ENCODE results near the gene PDHA1. TPM values are rescaled to one million over a fixed set of nuclear protein-coding genes. Genes with fewer than 3 reads are reported as not detected.

The PDHA1 gene
- total and polyA plus RNA-seq, 2 experiments from 2014 or later, result 77.3 to 257 TPM

- no peaks in the 10 kb centered on the region for H3K4me1 ChIP-seq (ENCODE audit: insufficient read depth)
- no peaks in the 10 kb centered on the region for H3F3A ChIP-seq (replicated peaks; ENCODE audit: low read depth)
- H3K36me3 ChIP-seq (ENCODE audit: insufficient read depth), result no peaks in the 10 kb centered on the region; the same call in 1 of the 2 replicates
- Mint-ChIP-seq H3K4me3 (no peak overlapping the region), H3K36me3 (ENCODE audit: low read depth) (peaks cover 40% of the 10 kb centered on the region), H3K27ac (no peak overlapping the region), H3K4me1 (no peaks in the 10 kb centered on the region), H3K9me3 (no peaks in the 10 kb centered on the region), H3K27me3 (ENCODE audit: insufficient read depth, low read depth, poor library complexity) (peaks cover 1% of the 10 kb centered on the region)
- H3K4me2 ChIP-seq, result no peak overlapping the region
- ATAC-seq, result no peak
- H3K79me2 ChIP-seq (replicated peaks; ENCODE audit: insufficient read depth), result no peaks in the 10 kb centered on the region
- no peak for TF ChIP-seq ZNF462 (CRISPR knock-in tag; IDR thresholded peaks at IDR 0.05)
- no peak for TF ChIP-seq POLR2AphosphoS5 (IDR thresholded peaks at IDR 0.05; ENCODE audit: low read depth)
- TF ChIP-seq ZNF331 (CRISPR knock-in tag; IDR thresholded peaks at IDR 0.05; ENCODE audit: low read depth), result no peak
- TF ChIP-seq EZH2 (IDR thresholded peaks at IDR 0.05; ENCODE audit: low read depth, unreplicated experiment), result no peak
- TF ChIP-seq STAT1 (IDR thresholded peaks at IDR 0.05; ENCODE audit: unreplicated experiment), result no peak
- TF ChIP-seq CTCF (conservative IDR thresholded peaks at IDR 0.05; ENCODE audit: low read depth in 2 of 2), result no peak
- TF ChIP-seq CREB1 (CRISPR knock-in tag; IDR thresholded peaks at IDR 0.05; ENCODE audit: low read depth), result no peak
- no peak for TF ChIP-seq NANOG (IDR thresholded peaks at IDR 0.05; ENCODE audit: borderline replicate concordance)
- H3K27ac ChIP-seq (ENCODE audit: low read depth), result no peak overlapping the region
- no peaks in the 10 kb centered on the region for H3K9me2 ChIP-seq (ENCODE audit: insufficient read depth)
- DNase-seq (ENCODE audit: low spot score), result no peak
- no peak overlapping the region for H2AFZ ChIP-seq
- no peaks in the 10 kb centered on the region for H4K20me1 ChIP-seq (replicated peaks; ENCODE audit: insufficient read depth)
- H3K4me3 ChIP-seq, result no peak overlapping the region
- no peaks in the 10 kb centered on the region for H3K27me3 ChIP-seq (ENCODE audit: insufficient read depth)
Measured at GRCh38 chrX:19361701-19362100, 18.0 kb downstream of the PDHA1 start.

Measured in GM23338 (cell line).